Measurements from ENCODE around the gene IMPDH1.
"Not testable (repeated sequence)": the region's sequence is repeated elsewhere in the genome, so short reads cannot be mapped to it uniquely, and the experiment has no call there.

The IMPDH1 gene

DNA sequence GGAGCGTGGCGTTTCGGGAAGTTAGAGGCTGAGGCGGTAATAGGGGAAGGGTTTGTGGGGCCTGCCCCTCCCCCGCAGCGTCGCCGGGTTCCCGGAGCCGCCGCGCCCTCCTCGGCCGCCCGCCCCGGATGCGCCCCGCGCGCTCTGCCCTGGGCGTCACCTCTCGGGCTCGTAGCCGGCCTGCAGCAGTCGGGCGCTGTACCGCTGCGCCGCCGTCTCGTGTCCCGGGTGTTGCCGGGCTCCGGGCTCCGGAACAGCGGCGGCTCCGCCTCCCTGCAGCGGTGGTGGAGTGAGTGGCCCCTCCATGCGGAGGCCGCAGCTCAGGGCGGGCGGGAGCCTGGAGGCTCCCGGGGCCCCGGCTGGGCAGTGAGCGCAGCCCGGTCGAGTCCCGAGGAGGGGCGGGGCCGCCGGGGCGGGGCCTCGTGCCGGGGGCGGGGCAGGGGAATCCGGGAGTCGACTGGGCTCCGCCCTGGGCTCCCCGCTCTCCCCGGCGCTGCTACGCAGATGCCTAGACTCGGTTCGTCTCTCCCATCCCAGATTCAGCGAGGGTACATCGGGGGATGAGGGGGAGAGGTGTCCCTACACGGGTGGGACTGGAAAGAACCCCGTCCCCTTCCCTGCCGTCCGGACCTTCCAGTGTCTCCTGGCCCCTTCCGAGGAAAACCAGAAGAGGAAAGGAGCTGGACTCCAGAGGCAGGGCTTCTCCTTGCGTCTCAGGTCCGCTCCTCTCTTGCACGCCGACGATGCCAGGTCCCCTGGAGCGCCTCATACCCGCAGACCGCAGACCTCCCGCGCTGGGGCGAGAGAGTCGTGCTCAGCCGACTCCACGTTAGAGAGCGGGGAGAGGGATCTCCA lies at the start of gene IMPDH1:
Gene IMPDH1 (minus strand): TSS at position 387 of the 855 bp plus-strand sequence. CDS start 81 bp downstream, at position 306.
- DNase-seq (ENCODE audit: low spot score), result peak; percentile 73

DNA sequence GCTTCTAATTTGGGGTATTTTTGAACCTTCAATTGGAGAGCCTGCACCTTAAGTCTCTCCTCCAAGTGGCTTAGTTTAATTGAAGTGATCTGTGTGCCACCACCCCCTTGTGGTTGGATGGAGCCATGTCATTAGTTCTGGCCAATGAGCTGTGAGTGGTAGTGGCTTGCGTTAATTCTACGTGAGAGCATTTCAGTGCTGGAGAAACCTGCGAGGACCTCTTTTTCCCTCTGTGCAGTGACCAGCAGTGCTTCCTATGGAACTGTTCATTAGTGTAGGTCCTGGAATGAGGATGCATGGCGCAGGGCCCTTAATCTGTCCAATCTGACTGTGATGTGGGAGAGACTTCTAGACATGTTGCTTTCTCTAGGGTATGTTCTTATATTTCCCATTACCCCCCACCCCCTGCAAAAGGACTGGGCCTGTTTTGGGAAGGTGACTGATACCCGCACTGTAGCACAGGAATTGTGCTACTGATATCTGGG lies 49.7 kb upstream of the IMPDH1 start:
- DNase-seq (ENCODE audit: low spot score), result peak; percentile 81

DNA sequence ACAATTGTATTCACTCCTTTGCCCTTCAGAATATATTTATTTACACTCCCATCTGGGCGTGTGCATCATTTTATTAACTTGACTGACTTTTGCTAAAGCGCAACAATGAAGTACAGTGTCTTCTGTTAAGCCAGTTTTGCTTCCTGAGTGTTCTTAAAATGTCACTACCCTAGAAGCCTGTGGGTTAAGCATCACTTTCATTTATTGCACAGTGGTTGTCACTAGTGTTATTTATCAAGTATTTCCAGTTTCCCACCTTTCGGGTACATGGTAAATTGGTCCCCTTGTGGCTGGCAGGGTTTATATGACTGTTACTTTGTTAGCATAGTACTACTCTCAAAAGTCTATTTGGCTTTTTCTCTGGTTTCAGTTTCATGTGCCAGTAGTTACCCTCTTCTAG lies 49.2 kb upstream of the IMPDH1 start:
- no peak for DNase-seq (ENCODE audit: low spot score)

DNA sequence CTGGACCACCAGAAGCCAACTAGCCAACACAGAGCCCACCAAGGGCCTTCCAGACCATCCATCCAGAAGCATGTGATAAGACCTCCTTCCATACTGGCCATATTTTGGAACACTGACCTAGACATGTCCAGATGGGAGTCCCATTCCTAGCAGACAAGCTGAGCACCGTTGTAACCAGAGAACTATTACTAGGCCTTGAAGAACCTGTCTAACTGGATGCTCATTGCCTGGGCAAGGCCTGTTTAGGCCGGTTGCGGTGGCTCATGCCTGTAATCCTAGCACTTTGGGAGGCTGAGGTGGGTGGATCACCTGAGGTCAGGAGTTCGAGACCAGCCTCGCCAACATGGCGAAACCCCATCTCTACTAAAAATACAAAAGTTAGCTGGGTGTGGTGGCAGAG lies 47.6 kb upstream of the IMPDH1 start:
- DNase-seq (ENCODE audit: low spot score), result not testable (repeated sequence)

DNA sequence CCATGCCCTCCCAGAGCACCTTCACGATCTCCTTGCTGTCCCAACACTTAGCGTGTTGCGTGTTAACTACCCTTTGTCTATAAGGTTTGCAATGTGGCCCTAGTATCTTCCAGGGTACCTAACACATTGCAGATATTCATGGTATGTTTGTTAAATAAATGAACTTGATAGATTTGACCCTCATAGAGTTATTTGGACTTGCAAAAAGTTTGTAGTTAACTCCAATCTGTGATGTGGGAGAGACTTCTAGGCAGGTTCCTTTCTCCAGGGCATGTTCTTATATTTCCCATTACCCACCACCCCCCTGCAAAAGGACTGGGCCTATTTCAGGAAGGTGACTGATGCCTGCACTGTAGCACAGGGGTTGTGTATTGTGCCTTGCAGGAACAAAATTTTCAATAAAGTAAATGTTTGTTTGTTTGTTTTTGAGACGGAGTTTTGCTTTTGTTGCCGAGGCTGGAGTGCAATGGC lies 46.5 kb upstream of the IMPDH1 start:
- no peak for DNase-seq (ENCODE audit: low spot score)

DNA sequence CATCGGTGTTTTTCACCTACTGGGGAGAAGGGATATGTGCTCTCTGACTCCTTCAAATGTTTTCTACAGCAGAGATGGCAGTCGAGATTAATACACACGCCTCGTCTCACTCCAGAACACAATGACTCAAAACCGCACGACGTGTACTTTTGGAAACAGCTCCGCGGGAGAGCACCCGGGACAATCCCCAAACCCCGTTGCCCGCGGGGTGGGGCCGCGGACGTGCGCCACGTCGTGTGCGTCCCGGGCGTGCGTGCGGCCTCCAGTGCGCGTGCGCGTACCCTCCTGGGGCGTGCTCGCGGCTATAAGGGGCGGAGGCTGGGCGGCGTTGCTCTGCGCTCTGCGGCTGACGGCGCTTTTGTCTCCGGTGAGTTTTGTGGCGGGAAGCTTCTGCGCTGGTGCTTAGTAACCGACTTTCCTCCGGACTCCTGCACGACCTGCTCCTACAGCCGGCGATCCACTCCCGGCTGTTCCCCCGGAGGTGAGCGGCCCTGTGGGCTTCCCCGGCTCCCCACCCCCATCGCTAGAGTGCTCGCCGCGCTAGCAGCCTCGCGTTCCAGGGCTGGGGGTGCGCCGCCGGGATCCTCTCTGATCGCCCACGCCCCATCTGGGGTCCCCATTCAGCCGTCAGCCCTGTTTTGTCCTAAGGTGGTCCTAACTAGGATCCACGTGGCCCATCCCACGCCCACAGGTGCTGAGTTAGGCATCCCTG lies 45.9 kb upstream of the IMPDH1 start, which contains the start of gene HILPDA:
Gene HILPDA (plus strand): TSS at position 336 of the 712 bp plus-strand sequence. CDS start 1,391 bp downstream, outside the sequence.
- peak; percentile 83 for DNase-seq (ENCODE audit: low spot score)

DNA sequence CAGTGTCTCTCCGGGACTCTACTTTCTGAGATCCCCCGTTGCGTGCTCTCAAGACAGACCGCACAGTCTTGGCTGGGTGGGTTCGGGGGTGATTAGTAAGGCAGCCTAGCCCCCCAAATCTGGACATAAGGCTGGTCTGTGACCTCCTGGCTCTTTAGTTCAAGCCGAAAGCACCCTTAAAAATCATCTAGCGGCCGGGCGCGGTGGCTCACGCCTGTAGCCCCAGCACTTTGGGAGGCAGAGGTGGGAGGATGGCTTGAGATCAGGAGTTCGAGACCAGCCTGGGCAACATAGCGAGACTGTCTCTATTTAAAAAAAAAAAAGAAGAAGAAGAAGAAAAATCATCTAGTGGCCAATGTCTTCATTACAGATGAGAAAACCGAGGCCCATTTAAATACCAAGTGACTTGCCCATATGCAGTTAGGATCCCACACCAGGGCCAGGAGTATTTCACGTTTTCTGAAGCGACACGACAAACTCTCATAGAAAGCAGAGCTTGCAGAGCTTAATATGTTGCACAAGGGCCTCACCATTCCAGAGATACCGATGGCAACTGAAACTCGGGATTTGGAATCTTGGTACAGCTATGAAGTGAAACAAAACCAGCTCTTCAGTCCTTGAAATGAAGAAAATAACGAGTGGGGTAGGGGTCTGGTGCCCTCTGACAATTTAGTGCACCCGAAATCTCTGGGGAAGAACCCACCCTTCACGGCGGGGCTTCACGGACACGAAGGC lies 45.2 kb upstream of the IMPDH1 start:
- DNase-seq (ENCODE audit: low spot score), result no peak

DNA sequence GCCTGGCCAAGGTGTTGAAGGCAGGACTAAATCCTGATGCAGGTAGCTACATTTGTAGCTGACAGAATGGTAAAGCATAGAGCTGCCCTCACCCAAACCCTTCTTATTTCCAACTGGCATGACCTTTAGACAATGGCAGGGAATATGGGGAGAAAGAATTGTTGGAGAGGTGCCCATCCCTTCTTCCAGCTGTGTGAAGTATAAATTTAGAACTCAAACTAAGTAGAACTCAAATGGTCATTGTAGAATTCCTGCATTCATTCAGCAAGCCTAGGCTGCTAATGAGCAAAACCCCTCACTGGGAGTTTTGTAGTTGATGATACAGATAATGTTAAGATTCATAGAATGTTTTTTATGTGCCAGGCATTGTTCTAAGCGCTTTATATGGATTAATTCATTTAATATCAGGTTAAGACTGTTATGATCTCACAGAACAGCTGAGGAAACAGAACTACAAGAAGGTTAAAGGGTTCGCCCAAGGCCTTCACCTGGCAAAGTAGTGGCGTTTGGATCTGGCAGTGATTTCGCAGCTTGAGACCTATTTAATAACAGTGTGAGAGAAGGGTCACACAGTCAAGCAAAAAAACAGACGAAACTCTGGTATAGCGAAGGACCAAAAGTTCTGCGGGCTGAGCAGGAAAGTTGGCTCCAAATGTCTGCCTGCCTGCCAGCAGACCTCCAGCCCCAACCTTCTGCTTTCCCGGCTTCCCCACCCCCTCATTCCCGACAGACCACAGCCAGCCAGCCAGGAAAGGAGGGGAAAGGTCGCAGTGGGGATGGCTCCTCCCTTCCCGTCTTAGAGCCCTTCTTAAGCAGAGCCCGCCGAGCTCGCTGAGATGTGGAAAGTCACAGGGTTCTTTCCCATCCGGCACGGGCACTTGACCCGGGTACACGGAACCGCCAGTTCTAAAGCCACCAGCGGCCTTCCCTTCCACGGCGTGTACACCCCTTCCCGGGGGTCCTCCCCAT lies 44.3 kb upstream of the IMPDH1 start:
- no peak for DNase-seq (ENCODE audit: low spot score)

DNA sequence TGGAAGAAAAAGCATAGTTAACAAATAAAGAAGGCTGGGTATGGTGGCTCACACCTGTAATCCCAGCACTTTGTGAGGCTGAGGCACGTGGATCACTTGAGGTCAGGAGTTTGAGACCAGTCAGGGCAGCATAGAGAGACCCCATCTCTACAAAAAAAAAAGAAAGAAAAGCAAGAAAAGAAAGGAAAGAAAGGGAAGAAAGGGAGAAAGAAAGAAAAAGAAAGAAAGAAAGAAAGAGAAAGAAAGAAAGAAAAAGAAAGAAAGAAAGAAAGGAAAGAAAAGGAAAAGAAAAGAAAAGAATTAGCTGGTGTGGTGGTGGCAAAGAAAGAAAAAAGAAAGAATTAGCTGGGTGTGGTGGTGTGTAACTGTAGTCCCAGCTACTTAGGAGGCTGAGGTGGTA lies 42.8 kb upstream of the IMPDH1 start:
- DNase-seq (ENCODE audit: low spot score), result no peak

DNA sequence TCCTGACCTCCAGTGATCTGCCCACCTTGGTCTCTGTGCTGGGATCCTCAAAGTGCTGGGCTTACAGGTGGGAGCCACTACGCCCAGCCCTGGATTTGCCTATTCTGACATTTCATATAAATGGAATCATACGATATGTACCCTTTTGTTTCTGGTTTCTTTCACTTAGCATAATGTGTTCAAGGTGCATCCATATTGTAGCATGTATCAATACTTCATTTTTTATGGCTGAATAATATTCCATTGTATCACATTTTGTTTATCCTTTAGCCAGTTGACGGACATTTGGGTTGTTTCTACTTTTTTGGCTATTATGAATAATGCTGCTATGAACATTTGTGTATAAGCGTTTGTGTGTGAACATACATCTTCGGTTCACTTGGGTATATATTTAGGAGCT lies 41.1 kb upstream of the IMPDH1 start:
- DNase-seq (ENCODE audit: low spot score), result no peak

DNA sequence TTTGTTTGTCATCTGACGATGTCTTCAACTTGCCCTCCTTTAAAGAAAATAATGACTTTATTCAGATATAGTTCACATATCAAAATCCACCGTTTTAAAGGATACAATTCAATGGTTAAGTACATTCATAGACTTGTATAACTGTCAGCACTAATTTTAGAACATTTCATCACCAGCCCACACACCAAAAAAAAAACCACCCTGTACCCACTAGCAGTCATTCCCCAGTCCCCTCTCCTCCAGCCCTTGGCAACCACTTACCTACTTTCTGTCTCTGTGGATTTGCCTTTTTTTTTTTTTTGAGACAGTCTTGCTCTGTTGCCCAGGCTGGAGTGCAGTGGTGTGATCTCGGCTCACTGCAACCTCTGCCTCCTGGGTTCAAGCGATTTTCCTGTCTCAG lies 40.6 kb upstream of the IMPDH1 start:
- no peak for DNase-seq (ENCODE audit: low spot score)

DNA sequence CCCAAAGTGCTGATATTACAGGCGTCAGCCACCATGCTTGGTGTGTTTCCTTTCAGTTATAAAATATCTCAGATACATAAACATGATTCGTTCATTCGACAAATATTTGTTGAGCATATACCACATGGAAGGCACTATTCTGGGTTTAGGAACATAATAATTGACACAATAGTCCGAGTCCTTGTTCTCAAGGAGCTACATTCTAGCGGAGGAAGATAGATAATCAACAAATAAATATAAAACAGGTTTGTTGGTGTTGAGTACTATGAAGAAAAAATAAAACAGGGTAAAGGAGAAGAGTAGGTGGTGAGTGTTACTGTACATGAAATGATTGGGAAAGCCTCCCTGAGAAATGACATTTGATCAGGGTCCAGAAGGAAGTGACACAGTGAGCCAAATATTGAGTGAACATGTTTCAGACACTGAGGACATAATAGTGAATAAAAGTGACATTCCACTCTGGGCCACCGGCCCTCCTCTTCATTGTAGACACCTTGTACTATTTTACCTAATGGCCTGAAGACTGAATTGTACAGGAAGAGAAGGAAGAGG lies 39.0 kb upstream of the IMPDH1 start:
- DNase-seq (ENCODE audit: low spot score), result no peak

DNA sequence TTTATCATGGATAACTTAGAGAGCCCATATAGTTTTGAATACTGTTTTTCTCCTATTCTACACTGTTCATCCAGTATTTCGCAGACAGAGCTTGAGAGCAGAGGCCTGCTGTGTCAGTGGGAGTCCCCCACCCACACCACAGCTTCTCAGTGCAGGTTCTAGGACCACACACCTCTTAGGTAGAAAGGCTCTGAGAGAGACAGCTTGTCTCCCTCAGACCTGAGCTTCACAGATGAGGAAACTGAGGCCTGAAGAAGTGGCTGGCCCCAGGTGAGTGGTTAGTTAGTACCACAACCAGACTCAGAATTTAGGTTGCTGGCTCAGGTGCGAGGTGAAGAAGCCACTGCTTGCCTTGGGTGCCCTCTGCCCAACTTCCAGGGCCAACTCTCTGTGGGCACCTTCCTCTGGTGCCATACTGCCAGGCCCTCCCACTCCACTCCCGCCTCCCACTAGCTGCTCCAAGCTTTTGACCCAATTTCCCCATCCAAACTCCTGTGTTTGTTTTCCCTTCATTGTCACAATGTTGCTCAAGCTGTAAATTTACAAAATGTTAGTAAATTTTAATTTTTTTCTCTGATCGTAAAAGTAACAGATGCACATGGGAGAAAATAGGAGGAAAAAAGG lies 38.3 kb upstream of the IMPDH1 start:
- DNase-seq (ENCODE audit: low spot score), result no peak

DNA sequence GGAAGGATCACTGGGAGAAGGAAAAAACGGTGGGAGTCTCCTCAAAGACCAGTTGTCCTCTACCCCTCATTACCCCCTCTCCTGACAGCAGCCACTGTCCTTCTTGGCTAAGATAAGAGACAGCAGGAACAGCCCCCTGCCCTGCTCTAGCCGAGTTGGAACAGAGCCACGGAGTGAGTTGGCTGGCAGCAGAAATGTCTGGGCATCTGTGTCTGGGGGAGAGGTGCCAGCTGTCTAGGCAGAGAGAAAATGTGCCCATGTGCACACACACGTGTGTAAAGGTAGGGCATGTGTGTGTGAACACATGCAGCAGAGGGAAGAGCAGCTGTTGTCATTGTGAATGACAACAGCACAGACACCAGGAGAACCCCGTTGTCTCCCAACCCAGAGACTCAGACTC lies 36.5 kb upstream of the IMPDH1 start:
- DNase-seq (ENCODE audit: low spot score), result no peak

DNA sequence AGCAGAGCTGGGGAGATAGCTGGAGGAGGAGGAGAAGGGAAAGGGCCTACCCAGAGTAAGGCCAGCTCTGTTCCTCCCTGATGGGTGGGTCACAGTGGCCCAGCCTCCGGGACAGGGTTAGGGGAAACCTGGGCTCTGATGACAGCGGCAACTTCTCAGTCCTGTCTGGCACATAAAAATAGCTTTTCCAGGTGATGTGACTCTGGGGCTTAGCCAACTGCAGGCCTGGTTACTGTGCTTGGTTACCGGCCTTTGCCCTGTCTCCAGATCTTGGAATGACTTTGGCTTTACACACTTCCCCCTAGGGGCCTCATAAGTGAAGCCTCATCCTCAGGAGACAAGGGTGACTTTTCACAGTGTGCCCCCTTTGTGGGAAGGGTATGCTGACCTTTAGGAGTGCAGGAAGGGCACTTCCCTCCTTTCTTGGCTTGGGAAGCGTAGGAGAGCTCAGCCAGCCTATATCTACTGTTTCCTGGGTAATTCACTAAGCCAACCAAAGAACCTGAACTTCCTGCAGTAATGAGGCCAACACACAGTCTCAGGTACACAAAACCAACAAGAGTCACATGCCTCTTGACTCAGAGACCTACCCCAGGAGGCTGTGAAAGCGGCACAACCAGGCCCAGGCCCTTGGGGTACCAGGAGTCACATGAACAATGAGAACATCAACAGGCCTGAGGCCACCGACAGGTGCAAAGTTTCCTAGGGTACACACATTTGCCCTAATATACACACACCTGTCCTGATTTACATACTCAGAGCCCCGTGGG lies 34.2 kb upstream of the IMPDH1 start:
- no peak for DNase-seq (ENCODE audit: low spot score)

DNA sequence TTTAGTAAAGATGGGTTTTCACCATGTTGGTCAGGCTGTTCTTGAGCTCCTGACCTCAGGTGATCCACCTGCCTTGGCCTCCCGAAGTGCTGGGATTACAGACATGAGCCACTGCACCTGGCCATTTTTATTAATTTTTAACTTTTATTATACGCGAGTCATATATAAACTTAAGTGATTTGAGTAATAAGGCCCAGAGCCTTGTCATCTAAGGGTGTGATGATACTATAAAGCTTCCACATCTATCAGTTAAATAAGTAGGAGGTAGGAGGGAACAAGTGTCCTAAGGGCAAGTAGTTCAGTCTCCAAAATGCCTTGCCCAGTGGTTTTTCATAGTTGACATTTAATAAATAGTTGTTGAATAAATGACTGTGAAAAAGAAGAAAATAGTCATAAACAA lies 32.6 kb upstream of the IMPDH1 start:
- DNase-seq (ENCODE audit: low spot score), result no peak

DNA sequence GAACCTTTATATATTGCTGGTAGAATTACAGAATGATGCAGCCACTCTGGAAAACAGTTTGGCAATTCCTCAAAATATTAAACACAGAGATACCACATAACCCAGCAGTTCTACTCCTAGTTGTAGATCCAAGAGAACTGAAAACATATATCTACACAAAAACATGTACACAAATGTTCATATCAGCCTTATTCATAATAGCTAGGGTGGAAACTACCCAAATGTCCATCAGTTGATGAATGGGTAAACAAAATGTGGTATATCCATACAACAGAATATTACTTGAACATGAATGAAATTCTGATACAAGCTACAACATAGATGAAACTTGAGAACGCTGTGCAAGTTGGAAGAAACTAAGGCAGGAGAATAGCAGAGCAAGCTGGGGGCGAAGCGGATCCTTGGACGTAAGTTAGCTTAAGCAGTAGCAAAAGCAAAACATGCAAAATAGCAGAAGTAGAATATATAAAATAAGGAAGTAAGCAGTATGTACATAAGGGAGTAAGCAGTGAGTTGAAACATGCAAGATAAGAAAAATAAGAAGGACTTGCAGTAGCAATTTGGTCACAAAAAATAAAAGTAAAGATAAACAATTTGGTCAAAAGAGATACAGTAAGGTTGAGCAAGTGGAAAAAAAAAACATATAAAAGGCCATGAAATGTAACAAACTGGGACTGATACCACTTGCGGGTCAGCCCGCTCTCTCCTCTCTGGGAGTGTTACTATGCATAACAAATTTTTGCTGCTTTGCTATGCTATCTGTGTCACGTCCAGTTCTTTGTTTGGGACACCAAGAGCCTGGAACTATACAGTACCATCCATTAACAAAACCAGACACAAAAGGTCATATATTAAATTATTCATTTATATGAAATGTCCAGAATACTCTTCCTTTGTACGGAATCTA lies 27.9 kb upstream of the IMPDH1 start:
- no peak for DNase-seq (ENCODE audit: low spot score)

DNA sequence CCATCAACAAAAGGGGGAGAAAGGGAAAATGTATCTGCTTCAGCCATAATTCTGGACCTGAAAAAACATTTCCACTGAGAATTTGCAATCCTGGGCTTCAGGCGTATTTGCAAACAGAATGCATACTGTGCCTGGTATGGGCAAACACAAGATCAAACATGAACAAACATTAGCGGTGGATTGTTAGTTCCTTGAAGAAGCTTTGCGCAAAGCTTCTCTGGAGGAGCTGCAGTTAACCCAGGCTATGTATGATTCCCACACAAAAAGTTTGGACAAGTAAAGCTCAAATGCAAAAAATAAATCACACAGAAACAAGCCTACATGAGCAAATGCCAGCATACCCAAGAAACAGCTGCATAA lies 25.5 kb upstream of the IMPDH1 start:
- no peak for DNase-seq (ENCODE audit: low spot score)

All from cerebellar cortex (tissue), 1 donor.